Urinary bladder (tissue), 4 donors: ENCODE measurements around the gene COL5A1. TPM values are rescaled to one million over a fixed set of nuclear protein-coding genes. Genes with fewer than 3 reads are reported as not detected.

Experiments
- DNase-seq: peaks from one replicate; pipeline ENCODE4 v3.0.0-alpha.2; 2015; ENCODE audit errors: extremely low spot score
- H3K27ac ChIP-seq: one replicate; pipeline ENCODE4 v1.5.1; 2013; ENCODE audit warnings: low read depth, mild to moderate bottlenecking, moderate library complexity
- H3K36me3 ChIP-seq: one replicate; pipeline ENCODE4 v1.6.1; 2013; ENCODE audit warnings: mild to moderate bottlenecking, moderate library complexity; ENCODE audit not compliant: insufficient read depth
- H3K4me1 ChIP-seq: one replicate; pipeline ENCODE4 v1.6.1; 2013; ENCODE audit warnings: mild to moderate bottlenecking, moderate library complexity; ENCODE audit not compliant: insufficient read depth
- H3K4me3 ChIP-seq: one replicate; pipeline ENCODE4 v1.5.1; 2013; ENCODE audit warnings: low read depth, low read length
- WGBS: extraction: QIAGEN DNeasy Blood & Tissue Kit; methylation state at CpG from one replicate; pipeline ENCODE4 v1.1.7; 2013; 5-methylcytosine and 5-hydroxymethylcytosine counted together
- polyA plus RNA-seq: library from polyadenylated mRNA; stranded (reverse); fragments of 200-250 nt; gene quantifications from one replicate; pipeline ENCODE4 v1.2.3, GENCODE V29; 2013
- total RNA-seq: library from RNA; depleted of rRNA; stranded (reverse); fragments of >200 nt; gene quantifications from one replicate; pipeline ENCODE4 v1.2.3, GENCODE V29; 2014
- donor health status: healthy with polysubstance abuse.
- donor health status: healthy.

The COL5A1 gene
- total and polyA plus RNA-seq, 2 donors: 68.5 to 622 TPM

GRCh38 chr9:134751622-134752021 is 110.0 kb downstream of the COL5A1 start:
- Histone ChIP-seq H3K4me1 (no peaks in the 10 kb centered on the region), H3K36me3 (no peaks in the 10 kb centered on the region), H3K27ac (no peak overlapping the region), H3K4me3 (no peak overlapping the region)
- no peak for DNase-seq
- 69% methylated on average over 5 of the region's 5 CpGs for WGBS

DNA sequence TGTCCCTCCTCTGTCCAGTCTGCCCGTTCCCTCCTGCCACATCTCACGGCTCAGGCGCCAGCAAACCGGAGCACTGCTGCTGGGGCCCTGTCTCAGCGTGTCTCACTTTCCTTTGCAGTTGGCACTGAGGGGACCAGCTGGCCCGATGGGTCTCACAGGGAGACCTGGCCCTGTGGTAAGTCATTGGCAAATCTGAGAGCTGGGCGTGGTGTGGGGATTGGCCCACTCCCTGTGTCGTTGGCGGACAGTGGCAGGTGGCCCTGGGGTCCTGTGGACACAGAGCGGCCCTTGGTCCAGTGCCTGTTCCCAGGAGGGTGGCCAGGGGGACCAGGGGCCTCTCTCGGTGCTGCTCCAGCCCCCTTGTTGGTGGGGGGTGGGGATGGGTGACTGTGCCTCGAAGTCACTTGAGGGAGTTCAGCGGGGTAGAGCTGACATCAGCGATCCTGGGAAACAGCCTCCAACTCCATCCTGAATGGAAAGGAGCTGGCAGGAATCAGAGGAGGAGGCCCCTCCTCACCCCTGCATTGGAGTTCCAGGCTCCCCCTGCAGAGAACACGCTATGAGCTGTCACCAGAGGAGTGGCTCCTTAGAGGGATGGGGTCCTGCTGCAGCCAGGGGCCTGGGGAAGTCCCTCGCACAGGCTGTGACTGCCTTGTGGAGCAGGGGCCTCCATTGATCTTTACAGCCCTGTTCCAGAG is 111.0 kb downstream of the COL5A1 start:
- DNase-seq: no peak
- H3K4me3 ChIP-seq: no peak overlapping the region
- WGBS: 80% methylated on average over 16 of the region's 16 CpGs
- no peak overlapping the region for H3K27ac ChIP-seq
- no peaks in the 10 kb centered on the region for H3K4me1 ChIP-seq
- no peaks in the 10 kb centered on the region for H3K36me3 ChIP-seq

DNA sequence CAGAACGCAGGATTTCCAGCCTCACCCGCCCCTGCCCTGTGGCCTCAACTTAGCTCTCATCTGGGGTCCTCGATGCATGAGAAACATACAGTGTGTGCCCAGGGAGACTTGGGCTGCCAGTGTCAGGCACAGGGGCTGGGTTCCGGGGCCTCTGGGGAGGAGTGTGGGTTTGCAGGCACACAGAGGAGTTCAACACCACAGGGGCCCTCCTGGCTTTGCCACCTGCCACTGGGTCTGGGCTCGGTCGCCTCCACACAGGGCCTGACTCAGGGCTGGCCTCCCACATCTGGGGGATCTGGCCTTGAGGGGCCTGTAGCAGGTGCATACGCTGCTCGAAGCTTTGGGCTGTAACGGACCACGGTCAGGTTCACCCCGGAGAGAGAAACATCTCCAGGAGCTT is 111.6 kb downstream of the COL5A1 start:
- no peak overlapping the region for H3K4me3 ChIP-seq
- 90% methylated on average over 11 of the region's 11 CpGs for WGBS
- no peak overlapping the region for H3K27ac ChIP-seq
- no peak for DNase-seq
- H3K36me3 ChIP-seq: no peaks in the 10 kb centered on the region
- no peaks in the 10 kb centered on the region for H3K4me1 ChIP-seq

GRCh38 chr9:134755221-134755907 is 113.8 kb downstream of the COL5A1 start:
- DNase-seq: no peak
- 90% methylated on average over 14 of the region's 14 CpGs for WGBS
- Histone ChIP-seq H3K4me3 (no peak overlapping the region), H3K4me1 (no peaks in the 10 kb centered on the region), H3K36me3 (no peaks in the 10 kb centered on the region), H3K27ac (no peak overlapping the region)

GRCh38 chr9:134756098-134756497 is 114.5 kb downstream of the COL5A1 start:
- H3K36me3 ChIP-seq: no peaks in the 10 kb centered on the region
- no peak overlapping the region for H3K27ac ChIP-seq
- no peak for DNase-seq
- no peak overlapping the region for H3K4me3 ChIP-seq
- H3K4me1 ChIP-seq: no peaks in the 10 kb centered on the region
- WGBS: 82% methylated on average over 10 of the region's 10 CpGs

GRCh38 chr9:134757216-134757975 is 115.8 kb downstream of the COL5A1 start:
- 87% methylated on average over 26 of the region's 26 CpGs for WGBS
- Histone ChIP-seq H3K27ac (no peak overlapping the region), H3K4me3 (no peak overlapping the region), H3K36me3 (no peaks in the 10 kb centered on the region), H3K4me1 (no peaks in the 10 kb centered on the region)
- DNase-seq: no peak

DNA sequence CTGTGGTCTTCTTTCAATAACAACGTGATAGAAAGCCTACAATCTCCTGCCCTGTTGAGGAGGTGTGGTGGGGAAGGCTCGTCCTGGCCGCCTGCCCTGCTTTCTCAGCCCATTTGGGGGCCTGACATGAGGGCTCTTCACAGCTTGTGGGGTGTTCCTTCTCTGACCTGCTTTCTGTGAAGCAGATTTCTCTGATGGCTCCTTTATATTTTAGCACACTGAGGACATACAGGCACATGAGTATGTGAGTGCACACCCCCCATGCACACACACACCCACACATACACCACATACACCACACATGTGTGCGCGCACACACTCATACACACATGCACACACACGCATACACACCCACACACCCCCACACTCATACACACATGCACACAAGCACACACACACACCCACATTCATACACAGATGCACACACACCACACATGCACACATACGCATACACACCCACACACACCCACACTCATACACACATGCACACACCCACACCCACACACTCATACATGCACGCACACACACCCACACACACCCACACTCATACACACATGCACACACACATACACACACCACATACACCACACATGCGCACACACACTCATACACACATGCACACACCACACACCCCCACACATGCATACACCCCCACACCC is 117.5 kb downstream of the COL5A1 start:
- Histone ChIP-seq H3K36me3 (no peaks in the 10 kb centered on the region), H3K4me1 (no peaks in the 10 kb centered on the region), H3K4me3 (no peak overlapping the region), H3K27ac (no peak overlapping the region)
- 76% methylated on average over 9 of the region's 9 CpGs for WGBS
- no peak for DNase-seq

DNA sequence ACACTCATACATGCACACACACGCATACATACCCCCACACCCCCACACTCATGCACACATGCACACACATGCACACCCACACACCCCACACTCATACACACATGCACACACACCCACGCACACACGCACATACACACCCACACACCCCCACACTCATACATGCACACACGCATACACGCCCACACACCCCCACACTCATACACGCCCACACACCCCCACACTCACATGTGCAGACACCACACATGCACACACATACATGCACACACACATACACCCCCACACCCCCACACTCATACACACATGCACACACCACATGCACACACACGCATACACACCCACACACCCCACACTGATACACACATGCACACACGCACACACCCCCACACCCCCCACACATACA is 118.3 kb downstream of the COL5A1 start:
- Histone ChIP-seq H3K4me3 (no peak overlapping the region), H3K36me3 (no peaks in the 10 kb centered on the region), H3K4me1 (no peaks in the 10 kb centered on the region), H3K27ac (no peak overlapping the region)
- DNase-seq: no peak
- 95% methylated on average over 8 of the region's 8 CpGs for WGBS

- Histone ChIP-seq H3K27ac (no peak overlapping the region), H3K4me3 (no peak overlapping the region), H3K4me1 (no peaks in the 10 kb centered on the region), H3K36me3 (no peaks in the 10 kb centered on the region)
- DNase-seq: no peak
- 94% methylated on average over 18 of the region's 18 CpGs for WGBS
These were observed 119.3 kb downstream of the COL5A1 start for GRCh38 chr9:134760750-134761420.

DNA sequence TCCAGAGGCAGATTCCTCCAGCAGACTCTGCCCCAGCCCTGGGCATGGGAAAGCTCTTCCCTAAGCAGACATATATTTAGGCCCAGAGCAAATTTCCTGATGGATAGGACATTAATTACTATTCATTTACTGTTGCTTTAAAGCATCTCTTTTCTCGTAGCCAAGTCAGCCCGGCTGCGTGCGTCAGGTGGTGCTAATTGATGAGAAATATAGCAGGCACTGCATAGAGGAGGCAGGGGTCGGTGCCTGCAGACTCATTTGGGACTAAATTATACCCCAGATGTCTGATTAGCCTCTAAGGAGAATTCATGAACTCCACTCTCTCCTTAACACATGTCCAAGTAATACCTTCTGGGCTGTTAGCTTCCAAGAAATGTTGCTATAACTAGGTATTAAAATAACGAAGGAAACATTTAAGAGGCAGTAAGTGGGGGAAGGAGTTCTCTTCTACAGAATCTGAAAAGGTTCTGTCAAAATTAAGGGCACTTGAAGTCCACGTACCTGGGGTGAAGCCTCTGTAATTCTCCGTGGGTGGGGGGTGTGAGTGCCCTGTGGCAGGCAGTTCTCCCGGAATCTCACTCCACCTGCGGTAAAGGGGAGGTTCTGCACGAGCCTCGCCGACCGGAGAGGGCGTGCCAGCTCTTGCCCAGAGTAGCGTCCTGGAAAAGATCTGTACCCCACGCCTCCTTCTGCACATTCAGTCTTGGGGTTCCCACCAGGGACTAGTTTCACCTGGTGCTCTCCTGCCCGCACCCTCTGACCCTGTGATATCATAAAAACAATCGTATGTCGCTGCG is 123.1 kb downstream of the COL5A1 start:
- no peaks in the 10 kb centered on the region for H3K4me1 ChIP-seq
- H3K27ac ChIP-seq: no peak overlapping the region
- DNase-seq: no peak
- 87% methylated on average over 21 of the region's 21 CpGs for WGBS
- H3K36me3 ChIP-seq: no peaks in the 10 kb centered on the region
- H3K4me3 ChIP-seq: no peak overlapping the region

DNA sequence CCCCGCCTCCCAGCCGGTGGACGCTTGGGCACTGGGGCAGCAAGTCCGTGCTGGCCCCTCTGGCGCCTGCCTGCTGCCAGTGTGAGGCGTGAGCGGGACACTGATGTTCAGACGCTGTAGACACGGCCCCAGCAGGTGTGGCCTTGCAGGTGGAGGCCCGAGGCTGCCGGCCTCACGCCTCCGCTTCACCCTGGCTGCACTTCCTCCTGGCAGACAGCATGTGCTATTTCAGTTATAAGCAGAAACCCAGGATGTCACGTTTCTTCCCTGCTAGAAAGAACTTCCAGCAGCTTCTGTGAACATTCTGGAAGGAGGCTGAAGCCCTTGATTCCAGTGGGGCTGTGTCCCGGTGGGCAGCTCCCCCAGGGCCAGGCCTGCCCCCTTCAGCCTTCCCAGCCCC is 124.2 kb downstream of the COL5A1 start:
- no peaks in the 10 kb centered on the region for H3K4me1 ChIP-seq
- 76% methylated on average over 15 of the region's 15 CpGs for WGBS
- H3K36me3 ChIP-seq: no peaks in the 10 kb centered on the region
- no peak overlapping the region for H3K27ac ChIP-seq
- no peak overlapping the region for H3K4me3 ChIP-seq
- no peak for DNase-seq

DNA sequence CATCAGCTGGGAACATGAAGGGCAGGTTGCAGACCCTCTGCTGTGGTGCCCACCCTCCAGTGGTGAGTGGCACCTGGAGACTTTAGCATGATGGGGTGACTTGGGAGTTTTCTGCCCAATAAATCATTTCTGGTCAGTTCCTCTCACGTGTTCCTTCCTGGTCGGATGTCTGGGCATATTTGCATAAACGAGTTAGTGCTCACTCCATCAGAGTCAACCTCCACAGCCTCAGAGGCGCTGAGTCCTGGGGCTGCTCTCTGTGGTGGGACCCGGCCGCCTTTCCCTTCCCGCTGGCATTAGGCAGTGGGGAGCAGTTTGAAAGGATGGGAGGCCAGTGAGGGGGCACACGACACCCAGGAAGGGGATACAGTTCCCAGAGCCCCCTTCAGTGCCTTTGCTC is 125.0 kb downstream of the COL5A1 start:
- Histone ChIP-seq H3K4me1 (no peaks in the 10 kb centered on the region), H3K36me3 (no peaks in the 10 kb centered on the region), H3K4me3 (no peak overlapping the region), H3K27ac (no peak overlapping the region)
- 72% methylated on average over 8 of the region's 8 CpGs for WGBS
- DNase-seq: no peak

DNA sequence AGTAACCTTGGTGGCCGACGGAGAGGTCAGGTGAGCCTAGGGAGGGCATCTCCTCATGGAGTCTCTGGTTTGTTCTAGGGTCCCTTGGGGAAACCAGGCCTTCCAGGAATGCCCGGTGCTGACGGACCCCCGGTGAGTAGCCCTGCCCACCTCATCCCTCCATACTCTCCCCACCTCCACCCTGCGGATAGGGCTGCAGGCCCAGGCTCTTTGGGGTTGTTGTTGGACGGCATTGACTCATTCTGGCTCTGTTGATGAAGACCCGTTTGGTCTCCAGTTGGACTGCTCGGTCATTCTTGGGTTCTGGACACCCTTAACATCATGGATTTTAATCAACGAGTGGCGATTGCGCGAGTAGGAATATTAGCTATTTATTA is 126.7 kb downstream of the COL5A1 start:
- Histone ChIP-seq H3K4me3 (no peak overlapping the region), H3K4me1 (no peaks in the 10 kb centered on the region), H3K27ac (no peak overlapping the region), H3K36me3 (no peaks in the 10 kb centered on the region)
- WGBS: 71% methylated on average over 13 of the region's 13 CpGs
- DNase-seq: no peak
